Heart right ventricle (tissue), 16 donors: Measurements from ENCODE around the gene ADAMTS12. TPM values are rescaled to one million over a fixed set of nuclear protein-coding genes. Genes with fewer than 3 reads are reported as not detected.
A peak's percentile ranks its signal among the peaks of the same experiment; 100 is the strongest.

Experiments used
- ATAC-seq, 8 donors: fragments of 200-7000 bp; cut with Tn5 transposase; one replicate each; pipeline ENCODE4 v1.9.1; 2020; ENCODE audit warnings: mild to moderate bottlenecking in 8 of 8, moderate library complexity in 8 of 8, moderate number of reproducible peaks in 1 of 8
- DNase-seq, 2 donors: peaks; one replicate each; pipeline ENCODE4 v3.0.0-alpha.2; 2020
- H3K27ac ChIP-seq, 10 donors: fragments of 200-600 bp; sonication (generic) in 2 of 10; one replicate each; pipeline versions ENCODE4 v1.5.0 to v1.8.0; 2020 to 2022; ENCODE audit warnings: mild to moderate bottlenecking in 3 of 10
- H3K27me3 ChIP-seq, 7 donors: fragments of 200-600 bp; one replicate each; pipeline ENCODE4 v1.8.0; 2021 to 2022; ENCODE audit warnings: mild to moderate bottlenecking in 2 of 7
- H3K36me3 ChIP-seq, 9 donors: fragments of 200-600 bp; sonication (generic) in 1 of 9; one replicate each; pipeline versions ENCODE4 v1.5.0 to v1.8.0; 2020 to 2022; ENCODE audit warnings: mild to moderate bottlenecking in 2 of 9
- H3K4me1 ChIP-seq, 9 donors: fragments of 200-600 bp; sonication (generic) in 1 of 9; one replicate each; pipeline versions ENCODE4 v1.5.0 to v1.8.0; 2020 to 2022; ENCODE audit warnings: mild to moderate bottlenecking in 4 of 9
- H3K4me3 ChIP-seq, 10 donors: fragments of 200-600 bp; sonication (generic) in 2 of 10; one replicate each; pipeline versions ENCODE4 v1.5.0 to v1.8.0; 2020 to 2022; ENCODE audit warnings: mild to moderate bottlenecking in 7 of 10, moderate library complexity in 2 of 10
- H3K9me3 ChIP-seq, 11 donors: fragments of 200-600 bp in 10 of 11; sonication (generic) in 2 of 11; one replicate each; pipeline versions ENCODE4 v1.5.0 to v1.8.0; 2013 to 2022; ENCODE audit warnings: mild to moderate bottlenecking in 2 of 11, control low read depth in 1 of 11, moderate library complexity in 1 of 11
- WGBS, 2 donors: extraction: QIAGEN DNeasy Blood & Tissue Kit; methylation state at CpG; one replicate each; pipeline ENCODE4 v1.1.7; 2013; ENCODE audit warnings: inconsistent platforms in 1 of 2; 5-methylcytosine and 5-hydroxymethylcytosine counted together
- intact Hi-C, 10 donors: fragments of 100-400 bp; cut with DNase I; formaldehyde crosslinking; loops; one replicate each; pipeline versions ENCODE4 v1.11.1 to v1.14.2; 2022
- polyA plus RNA-seq, 2 donors: library from polyadenylated mRNA; stranded (reverse); fragments of 200-250 nt; gene quantifications; one replicate each; pipeline ENCODE4 v1.2.3, GENCODE V29; 2013
- total RNA-seq, 10 donors: library from RNA; stranded (reverse); fragmentation: NEBNext Ultra II Directional in 3 of 10; extraction: Animal tissue kit (Norgen Biotek cat#: 25700) in 3 of 10; gene quantifications; one replicate each; pipeline versions ENCODE4 v1.2.1 to v1.2.4, GENCODE V29; 2021 to 2023
- TF ChIP-seq, protein P1 (sequence below), 9 donors: fragments of 200-600 bp; sonication (generic) in 2 of 9; IDR thresholded peaks; one replicate each; pipeline versions ENCODE4 v1.5.0 to v1.8.0; 2021 to 2022; ENCODE audit warnings: antibody characterized with exemption in 9 of 9, mild to moderate bottlenecking in 5 of 9, moderate library complexity in 1 of 9
- donor health status: Arrhythmogenic right ventricular cardiomyopathy.
- donor health status: ischemic (EF 13 %, LVEDD 7.1; RV severe dilation, severe dysfunction).
- donor health status: healthy with polysubstance abuse.
- donor health status: DM: no; HTN: yes; CAD: no.
- donor health status: DM: no; HTN: no; CAD: no.
- donor health status: ischemic (EF 25% LVEDD 6.9; RV normal size, moderate dysfunction).
- donor health status: ischemic (EF 25% LVEDD 5.7; RV mildly dilated, moderate dysfunction).
- donor health status: healthy.
- donor health status: DM: yes; HTN: yes; CAD: no.
- donor health status: Ischemic cardiomyopathy.
- donor health status: ischemic (EF 35%, LVEDD 5.7; RV mildly dilated, moderate dysfunction).
- donor health status: nonischemic (EF 11% LVEDD 7.7; RV severe dilation, severe dysfunction).
- donor health status: DM: yes; HTN: yes; CAD: no.
- donor health status: PGD.
- donor health status: ischemic (EF 29% LVEDD 5.4; RV normal size, mild dysfunction).
- donor health status: nonischemic (EF 23%, LVEDD 6.1; RV moderate dilation, normal function).

The ADAMTS12 gene
- total and polyA plus RNA-seq, 12 donors: 0.37 to 3.7 (median 1.3) TPM

DNA sequence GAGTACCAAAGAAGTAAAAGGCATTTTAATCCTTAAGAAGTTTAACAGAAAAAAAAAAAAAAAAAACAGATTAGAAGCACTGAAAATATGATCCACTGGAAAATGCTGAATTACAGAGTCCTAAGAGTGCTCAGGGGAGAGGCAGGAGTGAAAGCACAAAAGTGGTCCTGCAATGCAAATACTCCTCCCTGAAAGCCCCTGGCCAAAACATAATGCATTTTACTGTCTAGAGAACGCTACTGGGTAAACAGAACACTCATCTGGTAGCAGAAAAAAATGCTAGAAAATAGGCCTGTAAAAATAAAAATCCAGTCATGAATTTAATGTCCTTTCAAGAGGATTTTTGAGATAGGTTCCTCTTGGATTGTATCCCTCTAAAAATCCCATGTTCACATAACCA, 81.9 kb downstream of the ADAMTS12 start:
- Histone ChIP-seq H3K27me3 (no peaks in the 10 kb centered on the region), H3K4me3 (no peak overlapping the region), H3K4me1 (peaks cover 0 to 21% (median 0%) of the 10 kb centered on the region in 9 donors), H3K9me3 (no peaks in the 10 kb centered on the region), H3K36me3 (no peaks in the 10 kb centered on the region), H3K27ac (peak overlapping the region in 2 of 10 donors; percentile 17 to 28)
- TF ChIP-seq, protein P1, sequence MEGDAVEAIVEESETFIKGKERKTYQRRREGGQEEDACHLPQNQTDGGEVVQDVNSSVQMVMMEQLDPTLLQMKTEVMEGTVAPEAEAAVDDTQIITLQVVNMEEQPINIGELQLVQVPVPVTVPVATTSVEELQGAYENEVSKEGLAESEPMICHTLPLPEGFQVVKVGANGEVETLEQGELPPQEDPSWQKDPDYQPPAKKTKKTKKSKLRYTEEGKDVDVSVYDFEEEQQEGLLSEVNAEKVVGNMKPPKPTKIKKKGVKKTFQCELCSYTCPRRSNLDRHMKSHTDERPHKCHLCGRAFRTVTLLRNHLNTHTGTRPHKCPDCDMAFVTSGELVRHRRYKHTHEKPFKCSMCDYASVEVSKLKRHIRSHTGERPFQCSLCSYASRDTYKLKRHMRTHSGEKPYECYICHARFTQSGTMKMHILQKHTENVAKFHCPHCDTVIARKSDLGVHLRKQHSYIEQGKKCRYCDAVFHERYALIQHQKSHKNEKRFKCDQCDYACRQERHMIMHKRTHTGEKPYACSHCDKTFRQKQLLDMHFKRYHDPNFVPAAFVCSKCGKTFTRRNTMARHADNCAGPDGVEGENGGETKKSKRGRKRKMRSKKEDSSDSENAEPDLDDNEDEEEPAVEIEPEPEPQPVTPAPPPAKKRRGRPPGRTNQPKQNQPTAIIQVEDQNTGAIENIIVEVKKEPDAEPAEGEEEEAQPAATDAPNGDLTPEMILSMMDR (IDR thresholded peaks at IDR 0.05): no peak
- intact Hi-C loops: no loop called here
- WGBS, 2 donors: 64 to 81% methylated on average over 1 of the region's 1 CpG
- ATAC-seq (no peak), DNase-seq (no peak)

DNA sequence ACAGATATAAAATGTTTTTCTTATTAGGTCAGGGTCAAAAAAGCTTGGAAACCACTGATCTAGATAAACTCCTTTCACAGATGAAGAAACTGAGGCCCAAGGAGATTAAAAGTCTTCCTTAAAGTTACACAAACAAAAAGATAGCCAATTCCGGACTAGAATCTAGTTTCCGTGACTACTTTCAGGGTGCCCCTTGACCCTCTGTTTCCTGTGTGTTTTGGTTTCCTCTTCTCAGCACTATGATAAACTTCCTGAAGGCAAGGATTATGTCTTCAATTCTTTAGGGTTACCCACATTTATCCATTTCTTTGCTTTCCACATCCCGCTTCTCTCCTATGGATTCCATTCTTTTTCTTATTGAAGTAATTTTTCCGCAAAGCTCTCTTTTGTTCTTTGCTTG, 83.1 kb downstream of the ADAMTS12 start:
- intact Hi-C loops: no loop called here
- ATAC-seq: no peak
- Histone ChIP-seq H3K27ac (peak overlapping the region in 1 of 10 donors; percentile 49), H3K27me3 (no peaks in the 10 kb centered on the region), H3K36me3 (no peaks in the 10 kb centered on the region), H3K9me3 (no peaks in the 10 kb centered on the region), H3K4me1 (peaks cover 0 to 21% (median 0%) of the 10 kb centered on the region in 9 donors), H3K4me3 (no peak overlapping the region)
- no peak for DNase-seq
- WGBS, 2 donors: 67 to 85% methylated on average over 4 of the region's 4 CpGs
- TF ChIP-seq, protein P1 (IDR thresholded peaks at IDR 0.05): no peak

DNA sequence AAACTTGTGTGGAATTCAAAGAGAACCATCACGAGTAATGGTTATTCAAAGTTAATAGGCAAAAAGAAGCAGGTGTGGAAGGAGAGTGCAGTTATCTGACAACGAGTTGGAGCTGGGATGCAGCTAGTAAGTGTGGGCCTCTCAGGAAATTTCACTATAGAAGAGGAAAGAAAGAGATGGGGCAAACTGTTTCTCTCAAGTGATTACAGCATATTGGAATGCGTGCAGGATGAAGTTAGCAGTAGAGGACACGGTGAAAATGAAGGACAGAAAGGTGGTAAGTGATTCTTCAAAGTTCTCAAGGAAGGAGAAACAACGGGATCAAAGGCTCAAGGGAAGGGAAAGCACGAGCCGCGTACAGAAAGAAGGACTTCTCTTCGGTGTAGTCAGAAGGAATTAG, 84.0 kb downstream of the ADAMTS12 start:
- ATAC-seq (no peak), DNase-seq (no peak)
- Histone ChIP-seq H3K9me3 (no peaks in the 10 kb centered on the region), H3K36me3 (no peaks in the 10 kb centered on the region), H3K27me3 (no peaks in the 10 kb centered on the region), H3K4me3 (no peak overlapping the region), H3K4me1 (peaks cover 0 to 21% (median 0%) of the 10 kb centered on the region in 9 donors), H3K27ac (peak overlapping the region in 2 of 10 donors; percentile 49 to 64)
- TF ChIP-seq, protein P1 (IDR thresholded peaks at IDR 0.05): no peak
- WGBS, 2 donors: 64 to 67% methylated on average over 9 of the region's 9 CpGs
- intact Hi-C loops: no loop called here

DNA sequence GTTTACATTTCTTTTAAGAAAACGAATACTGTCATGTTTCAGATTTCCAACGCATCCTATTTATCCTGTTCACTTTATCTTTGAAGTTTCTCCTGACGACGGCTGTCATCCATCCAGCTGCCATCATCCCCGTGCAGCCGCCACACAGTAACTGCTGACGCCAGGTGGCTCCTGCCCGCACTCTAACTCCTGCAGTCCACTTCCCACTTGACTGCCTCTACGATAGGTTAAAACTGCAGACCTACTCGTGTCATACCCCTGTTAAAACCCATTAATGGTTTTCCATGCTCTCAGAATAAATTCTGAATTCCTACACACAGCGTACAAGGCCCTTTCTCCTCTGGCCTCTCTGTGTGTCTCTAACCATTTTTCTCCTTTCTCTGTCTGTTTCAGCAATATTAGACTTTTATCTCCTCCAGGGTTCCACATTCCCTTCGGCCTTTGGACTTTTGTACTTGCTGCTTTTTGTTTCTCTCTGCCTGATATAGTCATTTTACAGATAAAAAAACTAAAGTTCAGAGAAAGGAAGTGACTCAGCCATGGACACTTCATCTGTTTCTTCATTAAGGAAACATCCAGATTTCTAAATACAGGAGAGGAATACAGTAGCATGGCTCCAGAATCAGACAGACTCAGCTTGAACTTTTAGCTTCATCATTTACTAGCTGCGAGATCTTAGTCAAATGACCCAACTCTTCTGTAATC, 84.9 kb downstream of the ADAMTS12 start:
- TF ChIP-seq, protein P1 (IDR thresholded peaks at IDR 0.05): no peak
- Histone ChIP-seq H3K36me3 (no peaks in the 10 kb centered on the region), H3K9me3 (no peaks in the 10 kb centered on the region), H3K27me3 (no peaks in the 10 kb centered on the region), H3K4me3 (no peak overlapping the region), H3K4me1 (peaks cover 0 to 21% (median 0%) of the 10 kb centered on the region in 9 donors), H3K27ac (peak overlapping the region in 3 of 10 donors; percentile 27 to 64 (median 40))
- ATAC-seq: peak in 2 of 8 donors; percentile 58 to 80
- DNase-seq: no peak
- WGBS, 2 donors: 63 to 64% methylated on average over 13 of the region's 13 CpGs
- intact Hi-C loops: no loop called here
